Natural killer cell (primary cell): ENCODE results near the gene TMEM89. TPM values are rescaled to one million over a fixed set of nuclear protein-coding genes. Genes with fewer than 3 reads are reported as not detected.

Experiments
- ATAC-seq, 3 donors: fragments of 150-1000 bp in 2 of 3; fragments of 200-7000 bp in 1 of 3; cut with Tn5 transposase; 1 replicate in 1 of 3; 2 replicates in 2 of 3; pipeline ENCODE4 v1.10.0; 2021; ENCODE audit warnings: mild to moderate bottlenecking in 2 of 3, moderate library complexity in 2 of 3
- DNase-seq, 2 donors: peaks; one replicate each; pipeline versions ENCODE4 v3.0.0 to v3.0.0-alpha.2; 2013 to 2021; ENCODE audit warnings: mixed read lengths in 1 of 2
- H3K27ac ChIP-seq: one replicate; pipeline ENCODE4 v1.5.1; 2013; ENCODE audit warnings: mild to moderate bottlenecking, low read length
- H3K27me3 ChIP-seq: one replicate; pipeline ENCODE4 v1.6.1; 2013; ENCODE audit warnings: low read length; ENCODE audit not compliant: control insufficient read depth, insufficient read depth
- H3K36me3 ChIP-seq: one replicate; pipeline ENCODE4 v1.6.1; 2013; ENCODE audit warnings: low read length; ENCODE audit not compliant: control insufficient read depth, insufficient read depth
- H3K4me1 ChIP-seq: one replicate; pipeline ENCODE4 v1.6.1; 2013; ENCODE audit warnings: low read length; ENCODE audit not compliant: control insufficient read depth, insufficient read depth
- H3K4me3 ChIP-seq: one replicate; pipeline ENCODE4 v1.5.1; 2013; ENCODE audit warnings: low read length
- H3K9me3 ChIP-seq: one replicate; pipeline ENCODE4 v1.6.1; 2013; ENCODE audit warnings: low read length; ENCODE audit not compliant: control insufficient read depth, insufficient read depth
- H3K27ac Mint-ChIP-seq, 2 donors: one replicate each; pipeline ENCODE4 v1.8.0; 2022; ENCODE audit warnings: mild to moderate bottlenecking in 2 of 2, mixed read lengths in 2 of 2, moderate library complexity in 1 of 2
- H3K27me3 Mint-ChIP-seq, 2 donors: one replicate each; pipeline ENCODE4 v1.8.0; 2022; ENCODE audit warnings: low read depth in 2 of 2, mixed read lengths in 2 of 2
- H3K36me3 Mint-ChIP-seq: one replicate; pipeline ENCODE4 v1.8.0; 2022; ENCODE audit warnings: mixed read lengths
- H3K4me1 Mint-ChIP-seq, 2 donors: one replicate each; pipeline ENCODE4 v1.8.0; 2022; ENCODE audit warnings: mixed read lengths in 2 of 2
- H3K4me3 Mint-ChIP-seq: one replicate; pipeline ENCODE4 v1.8.0; 2022; ENCODE audit warnings: mild to moderate bottlenecking, moderate library complexity, mixed read lengths
- H3K9me3 Mint-ChIP-seq, 2 donors: one replicate each; pipeline ENCODE4 v1.8.0; 2022; ENCODE audit warnings: mixed read lengths in 2 of 2
- CTCF ChIP-seq: fragments of 200-600 bp; IDR thresholded peaks from one replicate; pipeline ENCODE4 v1.8.0; 2022; ENCODE audit warnings: antibody characterized with exemption
- WGBS: methylation state at CpG from one replicate; pipeline ENCODE4 v1.1.7; 2013; ENCODE audit warnings: missing lambda C conversion rate; ENCODE audit not compliant: insufficient coverage; 5-methylcytosine and 5-hydroxymethylcytosine counted together
- intact Hi-C: fragments of 100-400 bp; cut with micrococcal nuclease; formaldehyde crosslinking; loops from one replicate; pipeline ENCODE4 v1.14.2; 2022
- total RNA-seq, 4 donors: library from RNA; stranded (reverse); fragments of 120-200 nt in 1 of 4; gene quantifications; one replicate each; pipeline versions ENCODE4 v1.2.3 to v1.2.4, GENCODE V29; 2013 to 2022

Gene TMEM89
- total RNA-seq, 3 donors from 2014 or later (not counting 1 experiment from before 2014, with no cell fraction given): not detected

DNA sequence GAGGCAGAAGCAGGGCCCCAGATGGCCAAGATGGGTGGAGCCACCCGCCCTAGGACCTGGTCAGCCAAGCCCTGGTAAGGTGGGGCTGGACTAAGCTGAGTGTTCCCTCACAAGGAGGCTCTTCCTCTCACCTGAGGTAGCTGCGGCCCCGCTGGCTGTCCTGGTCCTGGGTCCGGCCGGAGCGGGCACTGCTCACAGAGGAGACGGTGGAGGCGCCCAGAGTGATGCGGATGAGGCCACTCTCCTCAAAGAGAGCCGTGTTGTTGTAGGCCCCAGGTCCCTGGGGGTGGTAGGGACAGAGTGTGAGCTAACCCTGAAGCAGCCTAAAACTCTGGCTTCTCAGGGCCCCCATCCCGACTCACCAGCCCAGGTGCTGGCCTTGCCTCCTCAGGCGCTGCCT is 21.0 kb upstream of the TMEM89 start:
- H3K27me3 ChIP-seq: no peaks in the 10 kb centered on the region
- H3K4me1 Mint-ChIP-seq: peaks cover 0 to 3% of the 10 kb centered on the region in 2 donors
- no peaks in the 10 kb centered on the region for H3K36me3 Mint-ChIP-seq
- WGBS: 96% methylated on average over 12 of the region's 12 CpGs
- no peak overlapping the region for H3K4me3 Mint-ChIP-seq
- ATAC-seq (no peak), DNase-seq (no peak)
- H3K4me3 ChIP-seq: no peak overlapping the region
- H3K27ac Mint-ChIP-seq: no peak overlapping the region
- no peaks in the 10 kb centered on the region for H3K9me3 Mint-ChIP-seq
- TF ChIP-seq CTCF: no peak
- no peak overlapping the region for H3K27ac ChIP-seq
- H3K4me1 ChIP-seq: no peaks in the 10 kb centered on the region
- no peaks in the 10 kb centered on the region for H3K36me3 ChIP-seq
- no peaks in the 10 kb centered on the region for H3K9me3 ChIP-seq
- no peaks in the 10 kb centered on the region for H3K27me3 Mint-ChIP-seq
- intact Hi-C loops: no loop called here

DNA sequence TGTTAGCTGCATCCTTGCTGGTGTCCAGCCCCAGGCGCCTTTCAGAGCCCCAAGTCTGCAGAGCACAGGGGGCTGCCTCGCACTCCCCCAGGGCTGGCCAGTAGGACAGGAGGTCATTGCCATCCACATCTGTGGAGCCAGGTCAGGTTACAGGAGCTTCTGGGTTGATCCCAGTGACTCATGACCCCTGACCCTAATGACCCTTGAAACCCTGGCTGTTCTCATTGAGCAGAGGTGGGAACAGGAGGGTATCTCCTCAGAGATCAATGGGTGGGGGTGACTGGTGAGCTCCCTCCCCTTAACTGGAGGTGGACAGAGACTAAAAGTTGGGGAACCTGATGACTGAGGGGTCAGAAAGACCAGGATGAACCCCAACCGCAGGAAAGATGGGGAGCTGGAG is 19.8 kb upstream of the TMEM89 start:
- Histone ChIP-seq H3K4me1 (peaks cover 2% of the 10 kb centered on the region), H3K27ac (no peak overlapping the region), H3K36me3 (no peaks in the 10 kb centered on the region), H3K4me3 (no peak overlapping the region), H3K9me3 (no peaks in the 10 kb centered on the region), H3K27me3 (no peaks in the 10 kb centered on the region)
- DNase-seq (no peak), ATAC-seq (no peak)
- intact Hi-C loops: no loop called here
- 94% methylated on average over 3 of the region's 3 CpGs for WGBS
- Mint-ChIP-seq H3K27ac (no peak overlapping the region), H3K4me1 (peaks cover 0 to 3% of the 10 kb centered on the region in 2 donors), H3K36me3 (no peaks in the 10 kb centered on the region), H3K9me3 (no peaks in the 10 kb centered on the region), H3K4me3 (no peak overlapping the region), H3K27me3 (no peaks in the 10 kb centered on the region)
- no peak for TF ChIP-seq CTCF

DNA sequence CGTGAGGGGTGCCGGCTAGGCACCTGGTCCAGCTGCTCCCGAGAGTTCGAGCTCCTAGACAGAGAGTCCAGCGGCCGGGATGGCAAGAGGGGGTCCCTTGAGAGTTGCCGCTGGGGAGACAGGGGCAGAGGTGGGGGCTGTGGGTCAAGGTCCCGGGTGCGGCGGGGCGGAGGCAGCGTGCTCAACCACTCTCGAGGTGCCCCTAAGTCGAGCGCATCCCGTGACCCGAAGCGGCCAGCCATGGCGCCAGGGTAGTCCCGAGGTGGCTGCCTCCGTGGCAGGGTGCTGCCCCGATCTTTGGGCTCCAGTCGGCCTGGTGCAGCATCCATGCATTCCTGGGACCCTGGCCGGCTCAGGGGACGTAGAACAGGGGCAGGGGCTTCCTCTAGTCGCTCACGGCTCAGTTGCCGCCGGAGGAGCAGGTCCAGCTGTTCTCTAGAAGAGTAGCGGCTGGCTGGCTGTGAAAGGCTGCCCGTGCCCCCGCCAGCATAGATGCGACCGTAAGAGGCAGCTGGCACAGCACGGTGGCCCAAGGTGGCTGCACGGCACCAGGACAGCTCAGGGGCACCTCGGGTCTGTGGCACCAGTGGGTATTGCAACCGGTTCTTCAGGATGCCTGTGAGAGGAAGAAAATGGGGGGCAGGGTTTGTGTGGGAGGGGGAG is 18.5 kb upstream of the TMEM89 start:
- Mint-ChIP-seq H3K27ac (no peak overlapping the region), H3K27me3 (no peaks in the 10 kb centered on the region), H3K4me1 (peaks cover 0 to 9% of the 10 kb centered on the region in 2 donors), H3K36me3 (no peaks in the 10 kb centered on the region), H3K9me3 (no peaks in the 10 kb centered on the region), H3K4me3 (no peak overlapping the region)
- H3K4me3 ChIP-seq: no peak overlapping the region
- intact Hi-C loops: no loop called here
- H3K9me3 ChIP-seq: no peaks in the 10 kb centered on the region
- H3K36me3 ChIP-seq: no peaks in the 10 kb centered on the region
- DNase-seq (no peak), ATAC-seq (no peak)
- H3K27ac ChIP-seq: no peak overlapping the region
- H3K4me1 ChIP-seq: peaks cover 10% of the 10 kb centered on the region
- 94% methylated on average over 38 of the region's 38 CpGs for WGBS
- no peaks in the 10 kb centered on the region for H3K27me3 ChIP-seq
- no peak for TF ChIP-seq CTCF

DNA sequence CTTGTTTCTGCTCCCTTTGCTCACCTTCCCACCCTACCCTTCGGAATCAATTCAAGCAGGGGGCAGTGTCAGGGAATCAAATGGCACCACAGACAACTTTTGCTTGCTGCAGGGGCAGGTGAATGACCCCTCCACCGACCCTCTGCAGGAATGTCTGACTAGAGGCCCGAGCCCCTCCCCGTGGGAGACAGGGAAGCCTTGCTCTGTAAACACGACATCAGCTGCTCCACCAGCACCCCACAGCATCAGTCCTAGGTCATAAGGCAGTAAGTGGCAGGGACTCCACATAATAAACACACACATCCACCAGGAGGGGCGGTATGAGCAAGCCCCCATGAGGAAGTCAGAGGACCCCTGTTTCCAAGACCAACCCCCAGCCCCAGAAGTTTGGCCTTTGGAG is 15.7 kb upstream of the TMEM89 start:
- no peaks in the 10 kb centered on the region for H3K9me3 Mint-ChIP-seq
- H3K4me1 Mint-ChIP-seq: peaks cover 0 to 31% of the 10 kb centered on the region in 2 donors
- Histone ChIP-seq H3K4me3 (no peak overlapping the region), H3K4me1 (peaks cover 23% of the 10 kb centered on the region), H3K9me3 (no peaks in the 10 kb centered on the region), H3K27ac (no peak overlapping the region), H3K36me3 (no peaks in the 10 kb centered on the region), H3K27me3 (no peaks in the 10 kb centered on the region)
- H3K27ac Mint-ChIP-seq: no peak overlapping the region
- H3K27me3 Mint-ChIP-seq: no peaks in the 10 kb centered on the region
- intact Hi-C loops: no loop called here
- 93% methylated on average over 6 of the region's 6 CpGs for WGBS
- no peaks in the 10 kb centered on the region for H3K36me3 Mint-ChIP-seq
- peak overlapping the region; percentile 13 for H3K4me3 Mint-ChIP-seq
- no peak for TF ChIP-seq CTCF
- DNase-seq (no peak), ATAC-seq (no peak)
